Measurements from ENCODE around the gene BCAS4.

The BCAS4 gene

DNA sequence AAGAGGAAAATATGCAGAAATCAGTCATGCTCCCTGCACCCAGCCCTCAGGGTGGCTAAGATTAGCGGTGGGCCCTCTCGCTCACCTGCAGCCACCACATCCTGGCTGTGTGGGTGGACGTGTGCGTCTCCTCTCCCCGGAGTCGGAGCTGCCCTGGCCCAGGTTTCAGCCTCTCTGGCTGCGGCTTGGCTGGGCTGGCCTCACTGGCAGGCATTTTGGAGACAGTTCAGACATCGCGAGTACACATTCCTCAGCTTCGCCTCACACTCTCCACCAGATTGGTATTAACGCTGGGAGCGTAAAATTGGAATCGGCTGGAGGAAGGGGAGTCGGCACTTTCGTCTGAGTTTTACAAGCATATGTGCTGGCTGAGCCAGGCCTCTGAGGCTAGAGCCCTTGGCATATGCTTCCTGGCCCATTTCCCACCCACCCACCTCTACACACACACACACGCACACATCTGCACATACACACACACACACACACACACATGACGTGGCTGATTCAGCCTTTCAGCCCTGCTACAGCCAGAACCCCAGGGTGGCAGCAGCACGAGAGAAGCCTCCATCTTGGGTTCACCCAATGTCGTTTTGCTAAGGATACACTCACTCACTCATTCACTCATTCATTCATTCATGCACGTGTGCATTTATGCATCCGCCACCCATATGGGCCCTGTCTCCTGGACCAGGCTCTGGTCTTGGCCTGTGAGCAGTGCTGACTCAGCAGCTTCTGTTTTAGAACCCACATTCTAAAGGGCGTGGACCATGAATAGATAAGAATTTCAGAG, 42.9 kb downstream of the BCAS4 start:
- CTCF ChIA-PET, result no interaction called here
- TF ChIP-seq LEF1 (IDR thresholded peaks at IDR 0.05; ENCODE audit: borderline replicate concordance), result no peak
- no peak for TF ChIP-seq CTBP1 (IDR thresholded peaks at IDR 0.05; ENCODE audit: borderline replicate concordance)
- TF ChIP-seq FOXM1 (IDR thresholded peaks at IDR 0.05; ENCODE audit: borderline replicate concordance), result no peak
- no peak for TF ChIP-seq PKNOX1 (IDR thresholded peaks at IDR 0.05)
- TF ChIP-seq ARNT (IDR thresholded peaks at IDR 0.05), result no peak
- TF ChIP-seq SUZ12 (IDR thresholded peaks at IDR 0.05), result no peak
- TF ChIP-seq TARDBP (IDR thresholded peaks at IDR 0.05), result no peak

GRCh38 chr20:50838322-50838625, 43.4 kb downstream of the BCAS4 start:
- ChIA-PET POLR2A (no interaction called here), CTCF (no interaction called here)

More for the DNA sequence above, 42.9 kb downstream of the BCAS4 start:
- POLR2A ChIA-PET, result no interaction called here
- DNase-seq (ENCODE audit: extremely low spot score), result no peak

GRCh38 chr20:50838707-50839385, 44.0 kb downstream of the BCAS4 start:
- ChIA-PET CTCF (no interaction called here), POLR2A (no interaction called here)
- TF ChIP-seq FOXK2 (IDR thresholded peaks at IDR 0.05), result no peak
- TF ChIP-seq FOXA1 (IDR thresholded peaks at IDR 0.05), result no peak
- TF ChIP-seq NFRKB (IDR thresholded peaks at IDR 0.05), result no peak
- TF ChIP-seq HDGF (IDR thresholded peaks at IDR 0.05; ENCODE audit: borderline replicate concordance), result no peak
- no peak for TF ChIP-seq TARDBP (IDR thresholded peaks at IDR 0.05)
- TF ChIP-seq ELF4 (IDR thresholded peaks at IDR 0.05), result no peak
- no peak for TF ChIP-seq ZNF384 (IDR thresholded peaks at IDR 0.05)
- no peak for TF ChIP-seq BHLHE40 (IDR thresholded peaks at IDR 0.05; ENCODE audit: borderline replicate concordance)
- TF ChIP-seq CTBP1 (IDR thresholded peaks at IDR 0.05; ENCODE audit: borderline replicate concordance), result no peak
- no peak for TF ChIP-seq SP1 (IDR thresholded peaks at IDR 0.05)
- TF ChIP-seq FOXM1 (IDR thresholded peaks at IDR 0.05; ENCODE audit: borderline replicate concordance), result no peak
- TF ChIP-seq LEF1 (IDR thresholded peaks at IDR 0.05; ENCODE audit: borderline replicate concordance), result no peak
- no peak for TF ChIP-seq SUZ12 (IDR thresholded peaks at IDR 0.05)
- DNase-seq (ENCODE audit: extremely low spot score), result no peak

More at GRCh38 chr20:50838322-50838625, 43.4 kb downstream of the BCAS4 start:
- TF ChIP-seq BHLHE40 (IDR thresholded peaks at IDR 0.05; ENCODE audit: borderline replicate concordance), result no peak
- TF ChIP-seq SUZ12 (IDR thresholded peaks at IDR 0.05), result no peak
- no peak for DNase-seq (ENCODE audit: extremely low spot score)

DNA sequence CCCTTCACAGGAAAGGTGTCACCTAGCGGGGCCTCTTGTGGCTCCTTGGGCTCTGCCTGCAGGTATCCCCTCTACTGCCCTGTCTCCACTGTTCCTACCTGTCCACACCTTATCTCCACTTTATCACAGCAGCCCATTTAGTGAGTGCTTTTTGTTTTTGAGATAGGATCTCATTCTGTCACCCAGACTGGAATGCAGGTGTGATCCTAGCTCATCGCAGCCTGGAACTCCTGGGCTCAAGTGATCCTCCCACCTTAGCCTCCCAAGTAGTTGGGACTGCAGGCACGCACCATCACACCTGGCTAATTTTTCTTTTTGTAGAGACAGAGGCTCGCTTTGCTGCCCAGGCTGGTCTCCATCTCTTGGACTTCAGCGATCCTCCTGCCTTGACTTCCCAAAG, 48.0 kb downstream of the BCAS4 start:
- no peak for DNase-seq (ENCODE audit: extremely low spot score)
- TF ChIP-seq LEF1 (IDR thresholded peaks at IDR 0.05; ENCODE audit: borderline replicate concordance), result no peak
- CTCF ChIA-PET, result no interaction called here
- POLR2A ChIA-PET, result no interaction called here

DNA sequence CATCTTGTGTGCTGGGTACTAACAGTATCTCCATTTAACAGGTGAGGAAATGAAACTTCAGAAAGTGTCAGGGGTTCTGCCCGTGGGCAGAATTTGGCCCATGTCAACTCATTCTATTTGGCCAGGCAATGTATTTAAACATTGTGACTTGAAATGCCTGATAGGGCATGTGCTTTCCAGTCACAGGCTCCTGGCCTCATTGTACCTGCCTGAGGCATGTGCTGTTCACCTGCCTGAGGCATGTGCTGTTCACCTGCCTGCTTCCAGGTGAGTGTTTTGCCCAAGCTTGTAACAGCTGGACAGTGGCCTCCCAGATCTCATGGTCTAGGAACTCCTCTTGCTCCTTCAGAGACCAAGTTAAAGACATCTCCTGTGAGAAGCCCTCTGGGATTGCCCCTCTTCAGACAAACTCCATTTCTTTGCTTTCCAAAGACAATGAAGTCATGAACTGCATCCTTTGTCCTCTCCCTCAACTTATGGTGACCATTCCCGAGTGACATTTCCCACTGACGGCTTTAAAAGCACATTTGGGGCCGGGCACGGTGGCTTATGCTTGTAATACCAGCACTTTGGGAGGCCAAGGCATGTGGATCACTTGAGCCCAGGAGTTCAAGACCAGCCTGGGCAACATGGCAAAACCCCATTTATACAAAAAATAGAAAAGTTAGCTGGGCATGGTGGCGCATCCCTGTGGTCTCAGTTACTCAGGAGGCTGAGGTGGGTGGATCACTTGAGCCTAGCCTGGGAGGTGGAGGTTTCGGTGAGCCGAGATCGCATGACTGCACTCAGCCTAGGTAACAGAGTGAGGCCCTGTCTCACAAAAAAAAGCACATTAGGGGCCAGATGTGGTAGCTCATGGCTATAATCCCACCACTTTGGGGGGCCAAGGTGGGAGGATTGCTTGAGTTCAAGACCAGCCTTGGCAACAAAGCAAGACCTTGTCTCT, 48.7 kb downstream of the BCAS4 start:
- ChIA-PET CTCF (no interaction called here), POLR2A (no interaction called here)
- TF ChIP-seq L3MBTL2 (conservative IDR thresholded peaks at IDR 0.05) (no peak), ZNF384 (IDR thresholded peaks at IDR 0.05) (no peak)
- DNase-seq (ENCODE audit: extremely low spot score), result no peak

DNA sequence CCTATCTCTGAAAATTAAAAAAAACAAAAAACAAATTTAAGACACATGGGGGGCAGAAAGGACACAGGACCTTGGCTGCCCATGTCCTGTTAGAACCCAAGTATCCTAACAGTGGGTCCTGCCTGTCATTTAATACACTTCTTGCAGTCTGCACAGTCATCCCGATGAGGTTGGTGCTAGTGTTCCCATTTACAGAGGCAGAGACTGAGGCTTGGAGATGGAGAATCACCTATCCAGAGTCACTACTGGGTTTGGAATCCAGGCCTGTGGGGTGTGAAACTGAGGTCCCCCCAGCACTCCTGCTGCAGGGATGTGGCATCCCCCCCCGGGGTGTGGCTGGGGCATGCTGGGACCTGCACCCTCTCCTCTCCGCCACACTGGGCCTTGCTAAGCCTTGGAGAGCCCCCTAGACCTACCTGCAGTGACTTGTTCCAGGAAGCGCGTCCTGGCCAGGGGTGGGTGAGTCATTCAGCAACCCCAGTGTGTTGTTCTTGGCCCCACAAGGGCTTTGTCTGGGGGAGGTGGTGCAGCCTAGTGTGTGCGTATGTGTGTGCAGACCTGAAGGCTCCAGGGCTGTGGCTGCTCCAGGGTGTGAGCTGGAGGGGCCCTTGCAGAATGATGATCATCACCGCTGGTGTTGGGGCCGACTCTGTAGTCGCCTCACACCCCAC, 49.7 kb downstream of the BCAS4 start:
- CTCF ChIA-PET, result no interaction called here
- TF ChIP-seq HDGF (IDR thresholded peaks at IDR 0.05; ENCODE audit: borderline replicate concordance) (no peak), SP1 (IDR thresholded peaks at IDR 0.05) (no peak), BHLHE40 (IDR thresholded peaks at IDR 0.05; ENCODE audit: borderline replicate concordance) (no peak), ELF4 (IDR thresholded peaks at IDR 0.05) (no peak), PKNOX1 (IDR thresholded peaks at IDR 0.05) (no peak), ZNF384 (IDR thresholded peaks at IDR 0.05) (no peak), FOXK2 (IDR thresholded peaks at IDR 0.05) (no peak)

More for the DNA sequence above, 49.7 kb downstream of the BCAS4 start:
- DNase-seq (ENCODE audit: extremely low spot score), result no peak
- POLR2A ChIA-PET, result no interaction called here
